Measurements from ENCODE around the gene SMIM35.

SMIM35 gene

GRCh38 chr11:118074091-118074685, 12.6 kb downstream of the SMIM35 start:
- H3F3A ChIP-seq (ENCODE audit: control insufficient read depth, insufficient read depth): no peaks in the 10 kb centered on the region
- H3K9me3 ChIP-seq (ENCODE audit: control insufficient read depth, insufficient read depth, low read length): no peaks in the 10 kb centered on the region
- H3K9me2 ChIP-seq (replicated peaks; ENCODE audit: control insufficient read depth, low read length): no peaks in the 10 kb centered on the region
- no peaks in the 10 kb centered on the region for H3K4me1 ChIP-seq (ENCODE audit: control insufficient read depth, low read length)
- H3K27me3 ChIP-seq (ENCODE audit: control insufficient read depth, low read length): peaks cover 34% of the 10 kb centered on the region
- H4K20me1 ChIP-seq (ENCODE audit: control insufficient read depth, insufficient read depth, low read depth, low read length): no peaks in the 10 kb centered on the region
- H3K4me2 ChIP-seq (ENCODE audit: low read length): no peak overlapping the region
- H3K27ac ChIP-seq (ENCODE audit: low read depth, low read length): no peak overlapping the region
- no peak overlapping the region for H3K4me3 ChIP-seq (ENCODE audit: low read length)
- TF ChIP-seq CTCF (IDR thresholded peaks at IDR 0.05; ENCODE audit: low read depth, low read length, poor library complexity, severe bottlenecking) (no peak), EZH2phosphoT487 (IDR thresholded peaks at IDR 0.05; ENCODE audit: borderline replicate concordance, low read length) (no peak)
- H3K36me3 ChIP-seq (ENCODE audit: control insufficient read depth, low read length): no peaks in the 10 kb centered on the region
- no peaks in the 10 kb centered on the region for H3K79me2 ChIP-seq (ENCODE audit: control insufficient read depth, low read length)

- Histone ChIP-seq H3K27me3 (ENCODE audit: control insufficient read depth, low read length) (peaks cover 34% of the 10 kb centered on the region), H3K27ac (ENCODE audit: low read depth, low read length) (no peak overlapping the region), H3K79me2 (ENCODE audit: control insufficient read depth, low read length) (no peaks in the 10 kb centered on the region), H3K4me2 (ENCODE audit: low read length) (no peak overlapping the region), H3K9me3 (ENCODE audit: control insufficient read depth, insufficient read depth, low read length) (no peaks in the 10 kb centered on the region), H3K36me3 (ENCODE audit: control insufficient read depth, low read length) (no peaks in the 10 kb centered on the region), H3K9me2 (replicated peaks; ENCODE audit: control insufficient read depth, low read length) (no peaks in the 10 kb centered on the region), H3F3A (ENCODE audit: control insufficient read depth, insufficient read depth) (no peaks in the 10 kb centered on the region), H3K4me1 (ENCODE audit: control insufficient read depth, low read length) (no peaks in the 10 kb centered on the region), H4K20me1 (ENCODE audit: control insufficient read depth, insufficient read depth, low read depth, low read length) (no peaks in the 10 kb centered on the region), H3K4me3 (ENCODE audit: low read length) (no peak overlapping the region)
- TF ChIP-seq CTCF (IDR thresholded peaks at IDR 0.05; ENCODE audit: low read depth, low read length, poor library complexity, severe bottlenecking) (no peak), EZH2phosphoT487 (IDR thresholded peaks at IDR 0.05; ENCODE audit: borderline replicate concordance, low read length) (no peak)
These were observed 13.2 kb downstream of the SMIM35 start for GRCh38 chr11:118073554-118073953.

GRCh38 chr11:118071416-118072030, 15.2 kb downstream of the SMIM35 start:
- Histone ChIP-seq H3K79me2 (ENCODE audit: control insufficient read depth, low read length) (no peaks in the 10 kb centered on the region), H3K27ac (ENCODE audit: low read depth, low read length) (no peak overlapping the region), H4K20me1 (ENCODE audit: control insufficient read depth, insufficient read depth, low read depth, low read length) (no peaks in the 10 kb centered on the region), H3K27me3 (ENCODE audit: control insufficient read depth, low read length) (peaks cover 24% of the 10 kb centered on the region), H3K4me3 (ENCODE audit: low read length) (no peak overlapping the region), H3K9me2 (replicated peaks; ENCODE audit: control insufficient read depth, low read length) (no peaks in the 10 kb centered on the region), H3K36me3 (ENCODE audit: control insufficient read depth, low read length) (no peaks in the 10 kb centered on the region), H3F3A (ENCODE audit: control insufficient read depth, insufficient read depth) (no peaks in the 10 kb centered on the region), H3K4me2 (ENCODE audit: low read length) (no peak overlapping the region), H3K9me3 (ENCODE audit: control insufficient read depth, insufficient read depth, low read length) (no peaks in the 10 kb centered on the region), H3K4me1 (ENCODE audit: control insufficient read depth, low read length) (no peaks in the 10 kb centered on the region)
- TF ChIP-seq CTCF (IDR thresholded peaks at IDR 0.05; ENCODE audit: low read depth, low read length, poor library complexity, severe bottlenecking) (no peak), EZH2phosphoT487 (IDR thresholded peaks at IDR 0.05; ENCODE audit: borderline replicate concordance, low read length) (no peak)

All from DOHH2 (cell line).